Left kidney (tissue), 8 donors: ENCODE results near the gene ZNF267. TPM values are rescaled to one million over a fixed set of nuclear protein-coding genes. Genes with fewer than 3 reads are reported as not detected.
"Not testable (repeated sequence)": the region's sequence is repeated elsewhere in the genome, so short reads cannot be mapped to it uniquely, and the experiment has no call there.

Experiments
- DNase-seq: peaks from one replicate; pipeline ENCODE4 v3.0.0-alpha.2; 2013
- long read RNA-seq, 8 donors: transcript quantifications; one replicate each; lab custom pipeline, GENCODE V29; 2026
- polyA plus RNA-seq: library from polyadenylated mRNA; unstranded; fragments of 120-200 nt; gene quantifications from one replicate; pipeline ENCODE4 v1.2.1, GENCODE V29; 2013; ENCODE audit not compliant: insufficient read length

Gene ZNF267
- polyA plus RNA-seq: 13.8 TPM
- long read RNA-seq, donor 1, full-length matches to known transcripts: 8 of 8 reads
- long read RNA-seq, donor 1, partial matches to known transcripts: 0 of 8 reads
- long read RNA-seq, donor 1, other reads (novel, unspliced or antisense): 0 of 8 reads
- long read RNA-seq, donor 2, full-length matches to known transcripts: 2 of 2 reads
- long read RNA-seq, donor 2, partial matches to known transcripts: 0 of 2 reads
- long read RNA-seq, donor 2, other reads (novel, unspliced or antisense): 0 of 2 reads
- long read RNA-seq, donor 3, full-length matches to known transcripts: 6 of 6 reads
- long read RNA-seq, donor 3, partial matches to known transcripts: 0 of 6 reads
- long read RNA-seq, donor 3, other reads (novel, unspliced or antisense): 0 of 6 reads
- long read RNA-seq, donor 4: 0 reads
- long read RNA-seq, donor 5, full-length matches to known transcripts: 13 of 13 reads
- long read RNA-seq, donor 5, partial matches to known transcripts: 0 of 13 reads
- long read RNA-seq, donor 5, other reads (novel, unspliced or antisense): 0 of 13 reads
- long read RNA-seq, donor 6, full-length matches to known transcripts: 8 of 8 reads
- long read RNA-seq, donor 6, partial matches to known transcripts: 0 of 8 reads
- long read RNA-seq, donor 6, other reads (novel, unspliced or antisense): 0 of 8 reads
- long read RNA-seq, donor 7, full-length matches to known transcripts: 8 of 8 reads
- long read RNA-seq, donor 7, partial matches to known transcripts: 0 of 8 reads
- long read RNA-seq, donor 7, other reads (novel, unspliced or antisense): 0 of 8 reads
- long read RNA-seq, donor 8, transcript ZNF267-201 (4 exons, 3,317 nt): major isoform, 5 of 5 reads
- long read RNA-seq, donor 8, partial matches to known transcripts: 0 of 5 reads
- long read RNA-seq, donor 8, other reads (novel, unspliced or antisense): 0 of 5 reads

- DNase-seq: peak; percentile 94
Measured at GRCh38 chr16:31873556-31874365, at the start of gene ZNF267. ZNF267 (plus strand) TSS chr16:31873807; CDS start chr16:31873967, 160 bp downstream.

GRCh38 chr16:31833047-31833446 is 40.6 kb upstream of the ZNF267 start:
- no peak for DNase-seq

GRCh38 chr16:31836396-31836795 is 37.2 kb upstream of the ZNF267 start:
- not testable (repeated sequence) for DNase-seq

- DNase-seq: no peak
Measured at GRCh38 chr16:31842864-31843263, 30.7 kb upstream of the ZNF267 start.

GRCh38 chr16:31848572-31848971 is 25.0 kb upstream of the ZNF267 start:
- not testable (repeated sequence) for DNase-seq

- DNase-seq: no peak
Measured at GRCh38 chr16:31853291-31853690, 20.3 kb upstream of the ZNF267 start.

- no peak for DNase-seq
Measured at GRCh38 chr16:31860508-31860907, 13.1 kb upstream of the ZNF267 start.

GRCh38 chr16:31861455-31861854 is 12.2 kb upstream of the ZNF267 start:
- DNase-seq: no peak

GRCh38 chr16:31862761-31863160 is 10.8 kb upstream of the ZNF267 start:
- no peak for DNase-seq

- DNase-seq: no peak
Measured at GRCh38 chr16:31868164-31868563, 5.4 kb upstream of the ZNF267 start.

GRCh38 chr16:31868691-31869167 is 4.9 kb upstream of the ZNF267 start:
- peak; percentile 77 for DNase-seq

GRCh38 chr16:31869511-31870201 is 4.0 kb upstream of the ZNF267 start:
- DNase-seq: peak; percentile 13

GRCh38 chr16:31870809-31871208 is 2.8 kb upstream of the ZNF267 start:
- DNase-seq: no peak

- DNase-seq: no peak
Measured at GRCh38 chr16:31871510-31871909, 2.1 kb upstream of the ZNF267 start.

GRCh38 chr16:31872201-31872600 is 1.4 kb upstream of the ZNF267 start:
- no peak for DNase-seq

- peak; percentile 30 for DNase-seq
Measured at GRCh38 chr16:31874366-31875111, 932 bp downstream of the ZNF267 start.

GRCh38 chr16:31875112-31875803 is 1.7 kb downstream of the ZNF267 start:
- no peak for DNase-seq

- no peak for DNase-seq
Measured at GRCh38 chr16:31875928-31876547, 2.4 kb downstream of the ZNF267 start.
